Spleen (tissue), 7 donors: ENCODE data around the gene TMCC3.

Experiments
- POLR2AphosphoS5 ChIP-seq, 3 donors: sonication (generic); formaldehyde crosslinking; IDR thresholded peaks; one replicate each; pipeline ENCODE4 v1.5.1; 2017; ENCODE audit warnings: antibody characterized with exemption in 3 of 3
- TF ChIP-seq, protein P1 (sequence below), 11 experiments: fragments of 200-600 bp in 7 of 11; fragments of 450-650 bp in 4 of 11; sonication (generic) in 4 of 11; IDR thresholded peaks in 8 of 11; conservative IDR thresholded peaks in 3 of 11; 1 replicate in 7 of 11; 2 replicates in 4 of 11; pipeline versions ENCODE4 v1.4.0 to v1.8.0; 2016 to 2021; ENCODE audit warnings: antibody characterized with exemption in 11 of 11, inconsistent platforms in 4 of 11, mild to moderate bottlenecking in 1 of 11
- donor health status: DM: no; HTN: no; CAD: no; lungs with moderate emphysema.
- donor health status: DM: no; HTN: no; CAD: no.
- donor health status: DM: no; HTN: no; CAD: no.

DNA sequence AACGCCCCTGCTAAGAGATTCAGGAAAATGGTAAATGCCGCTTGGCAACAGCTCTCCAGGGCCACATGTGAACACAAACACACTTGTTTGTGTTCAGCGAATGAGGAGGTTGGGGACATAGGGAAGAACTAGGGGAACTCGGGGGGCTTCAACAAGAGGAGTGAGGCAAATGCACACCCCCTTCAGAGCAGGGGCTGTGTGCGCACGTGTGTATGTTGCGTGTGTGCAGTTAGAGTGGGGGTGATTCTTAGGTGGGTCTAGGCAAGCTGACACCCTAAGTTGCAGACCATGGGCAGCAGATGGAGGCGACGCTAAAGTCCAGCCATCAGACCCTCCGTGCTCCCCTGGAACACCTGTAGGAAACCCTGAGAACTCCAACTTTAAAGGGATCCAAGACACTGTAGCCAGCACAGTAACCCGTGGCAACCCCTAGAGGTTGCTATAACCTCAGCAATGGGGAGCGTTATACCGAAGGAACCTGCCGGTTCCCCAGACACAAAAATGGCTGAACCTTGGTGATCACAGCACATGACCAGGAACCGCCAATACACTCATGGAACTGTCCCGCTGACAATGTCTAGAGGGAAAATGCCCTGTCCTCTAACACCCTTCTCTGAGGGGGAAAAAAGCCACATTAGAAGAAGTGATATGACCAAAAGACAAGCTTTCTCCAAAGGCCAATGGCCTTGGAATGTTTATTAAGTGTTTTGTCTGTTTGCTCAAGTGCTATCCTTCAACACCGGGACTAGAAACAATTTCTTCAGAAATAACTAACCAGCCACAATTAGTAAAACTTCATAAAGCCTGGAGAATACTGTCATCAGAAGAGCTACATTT lies 104.2 kb downstream of the TMCC3 start:
- TF ChIP-seq, protein P1, sequence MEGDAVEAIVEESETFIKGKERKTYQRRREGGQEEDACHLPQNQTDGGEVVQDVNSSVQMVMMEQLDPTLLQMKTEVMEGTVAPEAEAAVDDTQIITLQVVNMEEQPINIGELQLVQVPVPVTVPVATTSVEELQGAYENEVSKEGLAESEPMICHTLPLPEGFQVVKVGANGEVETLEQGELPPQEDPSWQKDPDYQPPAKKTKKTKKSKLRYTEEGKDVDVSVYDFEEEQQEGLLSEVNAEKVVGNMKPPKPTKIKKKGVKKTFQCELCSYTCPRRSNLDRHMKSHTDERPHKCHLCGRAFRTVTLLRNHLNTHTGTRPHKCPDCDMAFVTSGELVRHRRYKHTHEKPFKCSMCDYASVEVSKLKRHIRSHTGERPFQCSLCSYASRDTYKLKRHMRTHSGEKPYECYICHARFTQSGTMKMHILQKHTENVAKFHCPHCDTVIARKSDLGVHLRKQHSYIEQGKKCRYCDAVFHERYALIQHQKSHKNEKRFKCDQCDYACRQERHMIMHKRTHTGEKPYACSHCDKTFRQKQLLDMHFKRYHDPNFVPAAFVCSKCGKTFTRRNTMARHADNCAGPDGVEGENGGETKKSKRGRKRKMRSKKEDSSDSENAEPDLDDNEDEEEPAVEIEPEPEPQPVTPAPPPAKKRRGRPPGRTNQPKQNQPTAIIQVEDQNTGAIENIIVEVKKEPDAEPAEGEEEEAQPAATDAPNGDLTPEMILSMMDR (IDR thresholded peaks at IDR 0.05 in 8 of 11, conservative IDR thresholded peaks at IDR 0.05 in 3 of 11) = peak; percentile 16 to 76 (median 57)
- TF ChIP-seq POLR2AphosphoS5 (IDR thresholded peaks at IDR 0.05) = no peak
